NCI-H1930 (cell line): ENCODE data around the gene LAMA5.

Experiments used
- DNase-seq, 2 experiments: peaks; one replicate each; lab custom pipeline; 2025; lab: John Stamatoyannopoulos, UW

Gene LAMA5, protein sequence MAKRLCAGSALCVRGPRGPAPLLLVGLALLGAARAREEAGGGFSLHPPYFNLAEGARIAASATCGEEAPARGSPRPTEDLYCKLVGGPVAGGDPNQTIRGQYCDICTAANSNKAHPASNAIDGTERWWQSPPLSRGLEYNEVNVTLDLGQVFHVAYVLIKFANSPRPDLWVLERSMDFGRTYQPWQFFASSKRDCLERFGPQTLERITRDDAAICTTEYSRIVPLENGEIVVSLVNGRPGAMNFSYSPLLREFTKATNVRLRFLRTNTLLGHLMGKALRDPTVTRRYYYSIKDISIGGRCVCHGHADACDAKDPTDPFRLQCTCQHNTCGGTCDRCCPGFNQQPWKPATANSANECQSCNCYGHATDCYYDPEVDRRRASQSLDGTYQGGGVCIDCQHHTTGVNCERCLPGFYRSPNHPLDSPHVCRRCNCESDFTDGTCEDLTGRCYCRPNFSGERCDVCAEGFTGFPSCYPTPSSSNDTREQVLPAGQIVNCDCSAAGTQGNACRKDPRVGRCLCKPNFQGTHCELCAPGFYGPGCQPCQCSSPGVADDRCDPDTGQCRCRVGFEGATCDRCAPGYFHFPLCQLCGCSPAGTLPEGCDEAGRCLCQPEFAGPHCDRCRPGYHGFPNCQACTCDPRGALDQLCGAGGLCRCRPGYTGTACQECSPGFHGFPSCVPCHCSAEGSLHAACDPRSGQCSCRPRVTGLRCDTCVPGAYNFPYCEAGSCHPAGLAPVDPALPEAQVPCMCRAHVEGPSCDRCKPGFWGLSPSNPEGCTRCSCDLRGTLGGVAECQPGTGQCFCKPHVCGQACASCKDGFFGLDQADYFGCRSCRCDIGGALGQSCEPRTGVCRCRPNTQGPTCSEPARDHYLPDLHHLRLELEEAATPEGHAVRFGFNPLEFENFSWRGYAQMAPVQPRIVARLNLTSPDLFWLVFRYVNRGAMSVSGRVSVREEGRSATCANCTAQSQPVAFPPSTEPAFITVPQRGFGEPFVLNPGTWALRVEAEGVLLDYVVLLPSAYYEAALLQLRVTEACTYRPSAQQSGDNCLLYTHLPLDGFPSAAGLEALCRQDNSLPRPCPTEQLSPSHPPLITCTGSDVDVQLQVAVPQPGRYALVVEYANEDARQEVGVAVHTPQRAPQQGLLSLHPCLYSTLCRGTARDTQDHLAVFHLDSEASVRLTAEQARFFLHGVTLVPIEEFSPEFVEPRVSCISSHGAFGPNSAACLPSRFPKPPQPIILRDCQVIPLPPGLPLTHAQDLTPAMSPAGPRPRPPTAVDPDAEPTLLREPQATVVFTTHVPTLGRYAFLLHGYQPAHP (N-terminal part only)

DNA sequence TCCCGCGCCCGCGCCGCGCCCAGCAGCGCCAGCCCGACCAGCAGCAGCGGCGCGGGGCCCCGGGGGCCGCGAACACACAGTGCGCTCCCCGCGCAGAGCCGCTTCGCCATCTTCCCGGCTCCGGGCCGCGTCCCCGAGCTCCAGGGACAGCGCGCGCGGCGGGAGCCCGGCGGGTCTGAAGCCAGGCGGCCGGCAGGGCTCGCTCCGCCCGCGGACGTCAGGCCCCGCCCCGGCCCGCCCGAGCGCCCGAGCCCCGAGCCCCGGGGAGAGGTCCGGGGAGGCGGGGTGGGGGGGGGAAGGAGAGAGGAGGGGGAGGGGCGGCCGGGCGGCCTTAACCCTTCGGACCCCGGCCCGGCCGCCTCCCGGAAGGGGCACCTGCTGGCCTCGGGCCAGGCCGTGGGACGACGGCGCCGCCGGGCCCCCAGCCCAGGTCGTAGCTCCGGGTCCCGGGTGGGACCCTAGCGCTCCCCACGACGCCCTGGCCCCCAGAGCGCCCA is at the start of gene LAMA5:
LAMA5 (minus strand) TSS at position 177 of the 497 bp plus-strand sequence; CDS start at position 110, 67 bp downstream.
- peak in 1 of 2 experiments; percentile 37 for DNase-seq

DNA sequence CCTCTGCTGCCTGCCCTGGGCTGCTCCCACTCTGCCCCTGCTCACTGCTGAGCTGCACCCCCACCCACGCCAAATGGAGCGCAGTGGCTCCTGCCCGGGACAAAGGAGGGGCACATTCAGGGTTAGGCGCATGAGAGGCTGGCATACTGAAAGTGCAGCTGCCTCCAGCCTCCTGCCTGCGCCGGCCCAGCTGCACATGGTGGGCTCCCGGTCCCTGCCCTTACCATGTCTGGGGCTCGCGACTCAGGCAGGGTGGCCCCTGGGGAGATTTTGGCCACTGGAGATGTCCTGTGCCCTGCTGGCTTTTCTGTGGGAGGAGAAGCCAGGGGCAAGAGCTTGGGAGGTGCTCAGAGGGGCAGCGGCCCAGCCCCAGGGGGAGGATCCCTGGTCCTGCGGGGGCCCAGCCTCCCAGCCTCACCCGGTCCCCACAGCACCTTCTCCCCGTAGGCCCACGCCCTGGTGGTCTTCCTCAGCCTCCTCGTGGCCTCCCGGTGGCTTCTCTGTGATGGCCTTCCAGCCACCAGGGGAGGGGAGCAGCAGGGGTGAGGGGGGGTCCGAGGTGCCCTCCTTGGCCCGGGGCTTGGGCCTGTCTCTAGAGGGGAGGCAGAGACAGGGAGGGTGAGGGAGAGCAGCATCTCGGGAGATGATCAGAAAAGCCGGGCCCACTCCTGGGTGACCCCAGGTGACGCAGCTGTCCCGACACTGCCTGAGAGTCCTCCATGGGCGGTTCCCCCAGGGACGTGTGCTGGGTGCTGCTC is 48.4 kb upstream of the LAMA5 start:
- no peak for DNase-seq

DNA sequence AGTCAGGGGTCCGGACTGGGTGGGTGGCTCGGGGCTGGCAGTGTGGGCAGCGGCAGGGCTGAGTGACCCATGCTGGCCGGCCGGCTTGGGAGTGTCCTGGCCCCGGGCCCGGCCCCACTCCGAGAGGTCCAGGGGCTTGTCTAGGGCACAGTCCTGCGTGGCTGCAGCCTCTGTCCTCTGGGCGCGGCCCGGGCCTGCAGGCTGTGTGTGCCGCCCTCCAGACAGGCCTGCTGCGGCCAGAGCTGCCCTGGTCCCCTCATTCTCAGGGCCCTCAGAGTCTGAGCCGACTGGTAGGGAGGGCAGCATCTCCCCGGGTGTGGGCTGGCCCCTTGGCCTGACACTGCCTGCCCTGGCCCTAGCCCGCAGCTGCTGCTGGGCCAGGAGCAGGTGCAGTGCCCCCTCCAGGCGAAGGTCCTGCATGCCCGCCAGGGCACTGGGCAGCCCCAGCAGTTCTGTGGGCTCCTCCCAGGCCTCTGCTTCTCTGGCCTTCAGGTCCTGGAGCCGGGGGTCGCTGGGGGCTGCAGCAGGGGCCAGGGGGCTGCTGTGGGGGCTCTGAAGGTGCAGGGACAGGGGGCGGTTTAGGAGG is 46.9 kb upstream of the LAMA5 start:
- DNase-seq = no peak

DNA sequence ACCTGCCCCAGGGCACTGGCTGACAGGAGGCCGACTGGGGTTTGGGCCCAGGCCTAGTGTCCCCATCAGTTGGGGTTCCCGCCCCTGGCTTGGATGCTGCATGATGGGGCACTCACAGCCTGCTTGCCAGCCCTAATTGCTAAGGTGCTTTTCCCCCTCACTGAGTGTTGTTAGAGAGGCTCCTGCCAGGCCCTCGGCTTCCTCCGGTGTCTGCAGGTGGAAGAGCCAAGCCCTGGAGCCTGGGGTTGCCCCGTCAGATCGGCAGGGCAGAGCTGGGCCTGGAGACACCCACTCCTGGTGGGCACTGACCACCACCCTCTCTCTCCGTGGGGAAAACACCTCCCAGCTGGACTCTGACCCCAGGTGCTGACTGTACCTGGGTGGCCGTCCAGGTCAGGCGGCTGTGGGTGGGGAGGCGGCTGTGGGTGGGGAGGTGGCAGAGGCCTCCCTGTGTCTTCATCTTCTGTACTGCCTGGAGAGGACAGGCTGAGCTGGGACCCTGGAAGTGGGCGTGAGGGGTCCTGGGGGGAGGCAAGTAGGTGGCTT is 46.0 kb upstream of the LAMA5 start:
- DNase-seq = no peak

DNA sequence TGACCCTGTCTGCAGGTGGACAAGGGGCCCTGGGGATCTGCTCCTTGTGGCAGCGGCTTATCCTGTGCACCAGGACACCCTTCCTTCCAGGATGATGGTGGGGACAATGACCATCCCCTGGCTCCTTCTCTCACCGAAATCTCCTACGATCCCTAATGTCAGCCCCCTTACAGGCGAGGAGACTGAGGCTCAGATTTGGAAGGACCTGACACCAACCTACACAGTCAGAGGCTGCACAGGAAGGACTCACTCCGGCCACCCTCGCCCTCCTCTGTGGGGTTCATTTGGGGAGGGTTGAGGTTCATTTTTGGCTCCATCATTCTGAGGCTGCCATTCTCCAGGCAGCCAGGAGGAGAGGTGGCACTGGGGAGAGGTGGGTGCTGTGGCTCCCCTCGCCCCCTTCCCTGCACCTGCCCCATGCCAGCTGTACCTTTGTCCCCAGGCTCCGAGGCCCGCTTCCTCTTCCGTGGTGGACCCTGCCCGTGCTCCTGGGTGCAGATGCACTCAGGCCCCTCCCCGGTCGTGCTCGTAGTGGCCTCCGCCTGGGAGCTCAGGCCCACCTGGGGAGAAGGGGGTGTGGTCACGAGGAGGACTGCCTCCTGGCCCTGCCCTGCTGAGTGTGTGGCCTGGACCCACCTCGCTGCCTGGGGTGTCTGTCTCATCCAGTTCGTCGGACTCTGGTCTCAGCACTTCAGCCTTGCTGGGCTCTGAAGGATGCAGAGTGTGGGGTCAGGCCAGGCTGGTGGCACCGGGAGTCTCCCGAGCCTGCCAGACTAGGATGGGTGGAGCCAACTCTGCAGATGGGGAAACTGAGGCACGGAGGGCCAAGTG is 45.3 kb upstream of the LAMA5 start:
- no peak for DNase-seq

DNA sequence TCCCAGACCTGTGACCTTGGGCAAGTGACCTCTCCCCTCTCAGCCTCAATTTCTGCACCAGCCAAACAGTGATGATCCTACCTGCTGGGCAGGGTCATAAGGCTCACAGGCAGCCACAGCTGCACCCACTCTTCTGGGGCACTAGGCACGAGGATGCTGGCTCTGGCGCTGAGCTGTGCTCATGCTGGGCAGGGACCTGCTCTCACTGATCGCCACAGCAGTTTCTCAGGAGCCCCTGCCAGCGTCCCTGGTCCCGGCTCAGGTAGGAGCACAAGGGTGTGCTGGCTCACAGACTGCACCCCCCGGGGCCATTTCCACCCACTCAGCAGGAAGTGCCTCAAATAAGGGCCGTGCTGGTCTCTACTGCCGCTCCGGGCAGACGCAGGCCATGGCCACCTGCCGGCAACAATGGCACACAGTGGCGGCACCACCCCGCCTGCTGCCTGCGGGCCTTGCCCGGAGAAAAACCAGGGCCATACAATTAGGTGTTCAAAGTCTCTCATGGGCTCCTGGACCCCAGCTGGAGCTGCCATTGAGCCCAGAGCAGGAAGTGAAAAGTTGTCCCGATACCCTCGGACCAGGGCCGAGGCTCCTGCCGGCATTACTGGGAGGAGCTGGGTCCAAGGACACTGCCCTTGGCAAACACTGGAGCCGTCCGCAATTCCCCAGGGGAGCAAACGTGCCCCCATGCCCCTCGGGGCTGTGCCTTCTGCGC is 44.5 kb upstream of the LAMA5 start:
- DNase-seq = no peak

DNA sequence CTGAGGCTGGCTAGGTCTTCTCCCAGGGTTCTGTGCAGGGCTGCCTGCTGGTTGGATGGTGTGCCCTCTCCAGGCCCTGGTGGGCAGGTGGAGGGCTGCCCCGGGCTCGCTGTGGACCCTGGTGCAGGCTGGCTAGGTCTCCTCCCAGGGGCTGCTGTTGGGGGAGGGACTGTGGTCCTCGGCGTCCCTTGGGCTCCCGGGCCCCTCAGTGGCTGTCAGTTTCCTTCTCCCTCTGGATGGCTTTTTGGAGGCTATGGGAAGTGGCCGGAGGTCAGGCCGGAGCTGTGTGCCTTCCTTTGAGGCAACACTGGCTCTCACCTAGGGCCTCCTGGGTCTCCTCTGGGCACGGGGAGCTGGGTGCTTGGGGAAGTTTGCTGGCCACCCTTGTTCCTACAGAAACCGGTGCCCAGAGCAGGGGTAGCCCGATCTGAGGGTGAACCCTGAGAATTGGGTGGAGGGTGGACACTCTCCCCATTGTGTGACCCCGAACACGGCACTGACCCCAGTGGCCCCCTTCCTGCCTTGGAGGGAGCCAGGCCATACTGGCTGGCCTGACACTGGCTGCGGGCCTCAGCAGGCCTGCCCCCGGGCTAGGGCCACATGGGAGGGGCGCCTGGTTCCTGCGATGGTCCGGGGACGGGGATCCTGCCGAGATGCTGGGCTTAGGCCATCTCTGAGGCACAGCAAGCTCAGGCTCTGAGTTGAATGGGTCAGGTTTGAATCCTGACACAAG is 43.8 kb upstream of the LAMA5 start:
- DNase-seq = peak in 1 of 2 experiments; percentile 19

DNA sequence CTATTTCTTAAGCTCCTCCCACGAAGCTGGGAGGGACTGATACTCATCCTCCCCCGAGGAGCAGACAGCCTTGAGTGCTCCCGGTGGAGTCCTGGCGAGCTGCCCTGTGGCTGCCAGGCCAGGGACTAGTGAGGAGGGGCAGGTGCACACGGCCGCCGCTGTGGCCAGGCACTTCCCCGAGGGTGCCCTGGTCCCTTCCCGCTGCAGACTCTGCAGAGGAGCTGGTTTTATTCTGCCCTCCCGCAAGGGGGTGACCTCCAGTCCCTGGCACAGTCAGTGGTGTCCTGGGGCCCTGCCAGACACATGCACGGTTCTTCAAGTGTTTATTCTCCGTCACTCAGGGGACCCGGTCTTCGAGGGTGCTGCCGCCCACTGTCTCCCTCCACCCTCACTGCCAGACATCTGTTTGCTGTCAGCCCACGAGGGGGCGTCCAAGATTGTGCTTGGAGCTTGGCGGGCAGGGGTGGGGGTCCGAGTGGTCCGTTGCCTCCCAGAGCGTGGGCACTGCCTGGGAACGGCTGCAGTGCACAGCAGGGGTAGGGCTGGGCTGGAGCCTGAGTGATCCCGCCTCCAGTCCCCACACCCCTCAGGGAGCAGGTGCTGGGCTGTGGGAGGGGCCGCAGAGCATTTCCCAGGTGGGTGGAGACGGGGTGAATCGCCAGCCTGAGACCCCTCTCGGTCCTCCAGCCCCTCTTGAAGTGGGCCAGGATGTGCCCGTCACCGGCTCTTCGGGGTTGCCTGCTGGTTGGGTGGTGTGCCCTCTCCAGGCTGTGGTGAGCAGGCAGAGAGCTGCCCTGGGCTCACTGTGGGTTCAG is 43.0 kb upstream of the LAMA5 start:
- DNase-seq = peak; percentile 44 to 57

DNA sequence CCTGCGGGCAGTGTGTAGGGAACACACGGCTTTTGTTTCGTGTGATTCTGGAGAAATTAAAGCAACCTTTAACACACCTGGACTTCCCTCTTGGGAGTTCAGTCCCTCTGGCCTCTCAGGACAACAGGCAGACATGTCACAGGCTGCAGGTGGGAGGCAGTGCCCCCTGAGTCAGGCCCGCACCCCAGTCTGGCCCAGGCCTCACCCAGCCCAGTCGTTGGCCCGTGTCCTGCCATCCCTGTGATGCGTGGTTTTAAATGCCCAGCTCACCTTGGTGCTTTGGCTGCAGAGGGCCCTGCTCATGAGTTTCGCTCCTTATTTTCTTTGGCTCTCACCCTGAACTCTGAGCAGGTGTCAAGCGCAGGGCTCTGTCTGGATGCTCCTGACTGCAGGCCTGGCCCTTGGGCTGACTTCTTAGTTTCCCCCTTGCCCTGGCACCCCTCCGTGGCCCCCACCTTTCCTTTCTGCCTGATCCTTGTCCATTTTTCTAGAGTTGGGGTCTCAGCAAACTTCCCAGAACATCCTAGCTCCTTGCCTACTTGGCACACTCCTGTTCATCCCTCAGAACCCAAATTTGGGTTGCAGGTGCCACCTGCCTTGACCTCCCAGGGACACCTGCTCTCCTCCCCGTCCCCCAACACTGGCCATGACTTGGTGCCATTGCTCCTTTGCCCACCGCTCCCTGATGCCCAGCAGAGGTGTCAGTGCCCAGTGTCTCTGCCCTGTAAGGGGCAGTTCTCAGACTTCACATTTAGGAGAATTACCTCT is 42.2 kb upstream of the LAMA5 start:
- no peak for DNase-seq

DNA sequence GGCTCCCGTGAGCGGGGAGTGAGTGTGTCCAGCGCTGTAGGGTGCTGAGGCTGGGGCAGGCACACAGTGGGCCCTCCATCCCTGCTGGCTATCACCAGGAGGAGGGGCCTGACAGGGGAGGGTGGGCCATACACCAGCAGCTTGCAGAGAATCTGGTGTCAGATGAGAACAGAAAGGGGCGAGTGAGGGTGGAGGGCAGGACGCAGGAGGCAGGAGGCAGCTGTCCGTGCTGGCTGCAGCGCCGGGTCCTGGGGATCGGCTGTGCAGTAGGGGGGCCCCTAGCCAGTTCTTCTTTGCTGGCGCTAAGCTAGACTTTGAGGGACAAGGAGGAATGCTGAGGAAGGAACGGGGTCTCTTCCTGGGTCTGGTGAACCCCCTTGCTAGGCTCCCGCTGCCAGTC is 41.5 kb upstream of the LAMA5 start:
- DNase-seq = no peak

DNA sequence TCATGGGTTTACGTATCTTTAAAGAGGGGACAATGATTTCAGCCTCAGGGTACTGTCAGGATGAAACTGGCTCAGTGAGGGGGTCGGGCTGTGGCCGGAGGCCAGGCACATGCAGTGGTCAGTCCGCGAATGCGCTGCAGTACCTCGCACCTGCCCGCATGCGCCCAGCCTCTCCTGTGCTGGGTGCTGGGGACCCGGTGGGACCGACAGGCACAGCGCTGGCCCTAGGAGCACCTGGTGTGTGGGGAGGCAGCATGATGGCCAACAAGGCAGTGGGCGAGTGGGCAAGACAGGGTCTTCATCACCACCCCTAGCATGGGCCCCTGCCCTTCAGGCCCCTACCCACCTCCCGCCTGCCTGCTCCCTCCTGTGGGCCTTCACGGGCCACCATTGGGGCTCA is 40.9 kb upstream of the LAMA5 start:
- no peak for DNase-seq

DNA sequence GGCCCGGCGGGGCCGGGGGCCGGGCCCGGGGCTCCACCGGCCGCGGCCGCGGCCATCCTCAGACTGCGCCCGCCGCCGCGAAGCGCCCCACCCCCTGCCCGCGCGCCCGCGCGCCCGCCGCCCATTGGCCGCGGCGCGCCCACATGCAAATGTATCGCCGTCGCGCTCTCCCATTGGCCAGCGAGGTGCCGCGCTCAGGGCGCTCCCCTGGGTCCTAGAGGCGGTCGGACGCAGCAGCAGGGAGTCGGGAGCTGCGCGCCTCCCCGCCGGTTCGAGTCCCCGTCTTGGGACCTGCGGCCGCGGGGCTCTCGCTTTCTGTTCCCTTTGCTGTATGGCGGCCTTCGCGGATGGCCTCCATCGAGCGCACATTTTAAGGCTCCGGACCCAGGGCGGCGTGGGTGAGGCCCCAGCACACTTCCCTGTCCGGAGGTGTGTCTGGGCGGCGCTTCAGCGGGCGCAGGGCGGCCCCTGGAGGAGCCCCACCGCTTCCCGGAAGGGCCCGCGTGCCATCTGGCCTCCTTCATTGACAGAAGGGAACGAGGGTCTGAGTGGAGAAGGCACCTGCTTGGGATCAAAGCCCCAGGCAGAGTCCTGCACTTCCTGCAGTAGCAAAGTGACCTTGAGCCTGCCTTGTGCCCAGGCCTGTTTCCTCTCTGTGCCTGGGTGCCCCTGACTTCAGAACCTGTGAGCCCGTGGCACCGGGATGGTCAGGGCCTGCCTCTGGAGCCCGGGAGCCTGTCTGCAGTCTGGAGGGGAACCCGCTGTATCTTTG is 40.3 kb upstream of the LAMA5 start, which contains the start of gene CABLES2:
CABLES2 (minus strand) TSS at position 65 of the 772 bp plus-strand sequence; CDS start at position 56, 9 bp downstream.
- peak; percentile 92 to 95 for DNase-seq

DNA sequence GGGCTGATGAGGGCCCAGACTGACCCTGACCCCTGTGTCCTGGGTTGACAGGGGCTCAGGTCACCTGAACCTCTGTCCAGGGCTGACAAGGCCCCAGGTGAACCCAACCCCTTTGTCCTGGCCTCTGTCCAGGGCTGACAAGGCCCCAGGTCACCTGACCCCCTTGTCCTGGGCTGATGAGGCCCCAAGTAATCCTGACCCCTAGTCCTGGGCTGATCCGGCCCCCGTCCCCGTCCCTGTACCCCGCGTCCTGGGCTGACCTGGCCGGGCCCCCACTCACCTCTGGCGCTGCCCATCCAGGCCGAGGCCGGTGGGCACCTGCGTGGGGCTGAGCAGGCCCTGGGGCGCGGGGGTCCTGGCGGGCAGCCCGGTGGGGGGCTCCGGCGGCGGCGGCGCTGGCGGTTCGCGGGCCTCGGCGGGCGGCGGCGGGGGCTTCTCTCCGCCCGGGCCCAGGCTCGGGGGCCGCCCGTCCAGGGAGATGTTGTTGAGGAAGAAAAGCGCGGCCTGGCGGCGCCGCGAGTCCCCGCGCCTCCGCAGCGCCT is 39.6 kb upstream of the LAMA5 start:
- DNase-seq = no peak

DNA sequence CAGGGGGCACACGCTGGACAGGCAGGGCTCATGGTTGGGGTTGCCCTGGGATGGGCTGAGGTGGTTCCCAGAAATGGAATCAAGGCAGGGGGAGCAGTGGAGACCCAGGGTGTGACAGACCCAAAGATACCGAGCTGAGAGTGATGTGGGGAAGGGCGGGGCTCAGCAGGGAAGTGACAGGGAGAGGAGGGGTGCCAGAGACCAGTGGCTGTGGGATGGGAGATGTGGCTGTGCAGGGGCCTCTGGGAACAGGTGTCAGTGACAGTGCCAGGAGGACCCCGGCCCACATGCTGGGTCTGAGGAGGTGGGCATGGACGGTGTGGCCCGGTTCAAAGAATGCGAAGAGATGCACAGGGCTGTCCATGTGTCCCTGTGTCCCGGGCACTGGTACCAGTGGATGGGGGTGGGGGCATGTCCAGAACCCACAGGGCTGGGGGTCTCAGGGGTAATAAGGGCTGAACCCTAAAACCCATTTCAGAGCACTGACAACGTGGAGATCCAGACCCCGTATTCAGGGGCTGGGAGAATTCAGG is 38.9 kb upstream of the LAMA5 start:
- DNase-seq = no peak
